ENCODE results near the gene TFPI.

TFPI gene

DNA sequence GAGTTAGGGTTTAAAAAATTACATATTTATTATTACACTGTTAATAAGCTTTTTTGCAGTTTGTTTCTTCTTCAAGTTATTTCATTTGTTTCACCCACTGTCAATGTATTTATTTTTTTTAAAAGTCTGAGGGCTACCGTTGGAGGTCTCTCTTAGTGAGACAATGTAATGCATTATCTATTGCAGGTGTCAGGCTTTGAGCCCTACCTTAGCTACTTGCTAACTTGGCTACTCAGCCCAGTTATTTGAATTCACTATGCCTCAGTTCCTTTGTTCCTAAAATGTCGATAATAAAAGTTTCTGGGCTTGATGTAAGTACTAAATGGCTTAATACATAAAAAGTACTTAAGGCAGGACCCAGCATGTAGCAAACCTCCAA lies 458 bp upstream of the TFPI start:
- Histone ChIP-seq H3K4me3 (ENCODE audit: low read depth, low read length) (no peak overlapping the region), H3K27ac (ENCODE audit: low read depth, low read length) (no peak overlapping the region)

DNA sequence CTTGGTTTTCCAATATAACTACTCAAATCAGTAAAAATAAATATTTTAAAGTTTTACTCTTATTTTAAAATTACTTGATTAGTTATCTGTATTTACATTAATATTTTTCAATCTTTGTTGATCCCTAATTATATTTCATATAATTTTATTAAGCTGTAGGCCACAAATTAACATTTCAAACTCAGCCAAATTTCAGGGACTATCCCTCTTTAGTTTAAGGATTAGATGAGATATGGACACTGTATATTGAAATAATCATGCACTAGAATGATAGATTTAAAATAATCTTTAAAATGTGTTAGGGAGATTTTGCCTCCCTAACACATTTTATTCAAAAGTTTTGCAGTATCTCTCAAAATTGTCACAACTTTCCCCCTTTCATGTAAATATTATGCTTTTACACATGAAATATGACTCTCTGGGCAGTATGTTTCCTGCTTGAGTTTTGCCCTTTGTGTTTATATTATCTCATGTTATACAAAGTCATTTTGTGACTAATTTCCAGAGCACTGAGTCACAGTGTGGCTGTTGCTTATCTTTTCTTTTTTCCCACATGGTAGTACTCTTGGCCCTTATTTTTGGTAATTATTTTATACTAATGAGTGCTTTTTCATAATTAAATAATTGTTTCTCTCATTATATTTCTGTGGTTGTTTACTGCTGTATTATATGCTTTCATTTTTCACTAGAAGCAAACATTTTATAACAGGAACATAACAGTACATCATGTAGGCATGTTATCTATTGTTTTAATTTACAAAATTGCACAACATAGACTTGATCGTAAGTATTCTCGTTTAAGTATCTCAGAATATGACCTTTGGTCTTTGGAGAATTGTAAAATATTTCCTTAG lies 1.2 kb downstream of the TFPI start:
- no peak overlapping the region for H3K9ac ChIP-seq (ENCODE audit: low read length)
- H3K9me3 ChIP-seq (ENCODE audit: control insufficient read depth, insufficient read depth, low read depth, low read length): peaks cover 6% of the 10 kb centered on the region; the same call in 1 of the 2 replicates
- no peak overlapping the region for H3K27ac ChIP-seq (ENCODE audit: low read depth, low read length)
- no peak overlapping the region for H3K4me3 ChIP-seq (ENCODE audit: low read depth, low read length)
- H3K36me3 ChIP-seq (ENCODE audit: control insufficient read depth, insufficient read depth, low read length): peaks cover 25% of the 10 kb centered on the region
- no peaks in the 10 kb centered on the region; the same call in 1 of the 2 replicates for H3K4me1 ChIP-seq (ENCODE audit: control insufficient read depth, insufficient read depth, low read length)
- no peaks in the 10 kb centered on the region for H3K27me3 ChIP-seq (ENCODE audit: control insufficient read depth, insufficient read depth, low read length)

More for the DNA sequence above, 458 bp upstream of the TFPI start:
- peaks cover 6% of the 10 kb centered on the region; the same call in 1 of the 2 replicates for H3K9me3 ChIP-seq (ENCODE audit: control insufficient read depth, insufficient read depth, low read depth, low read length)
- H3K9ac ChIP-seq (ENCODE audit: low read length): no peak overlapping the region
- no peaks in the 10 kb centered on the region; the same call in 1 of the 2 replicates for H3K4me1 ChIP-seq (ENCODE audit: control insufficient read depth, insufficient read depth, low read length)
- no peaks in the 10 kb centered on the region for H3K27me3 ChIP-seq (ENCODE audit: control insufficient read depth, insufficient read depth, low read length)
- H3K36me3 ChIP-seq (ENCODE audit: control insufficient read depth, insufficient read depth, low read length): peaks cover 28% of the 10 kb centered on the region

DNA sequence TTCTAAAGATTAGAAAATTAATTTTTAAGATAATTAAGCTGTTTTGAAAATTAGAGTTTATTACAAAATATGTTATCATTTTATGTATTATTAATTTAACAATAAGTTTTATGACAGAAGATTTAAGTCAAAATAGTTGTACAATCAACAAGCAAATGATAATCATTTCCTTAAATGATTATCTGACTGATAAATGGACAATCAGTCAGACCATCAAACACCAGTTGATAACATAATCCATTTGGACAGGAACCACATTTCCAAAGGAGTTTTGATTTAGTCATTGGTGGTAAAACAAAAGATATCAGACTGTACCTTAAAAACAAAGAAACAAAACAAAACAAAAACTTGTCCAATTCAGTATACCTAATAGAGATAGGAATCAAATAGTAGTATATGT lies 1.9 kb downstream of the TFPI start:
- H3K9ac ChIP-seq (ENCODE audit: low read length): no peak overlapping the region
- H3K9me3 ChIP-seq (ENCODE audit: control insufficient read depth, insufficient read depth, low read depth, low read length): peaks cover 6% of the 10 kb centered on the region; the same call in 1 of the 2 replicates
- no peaks in the 10 kb centered on the region for H3K27me3 ChIP-seq (ENCODE audit: control insufficient read depth, insufficient read depth, low read length)
- H3K27ac ChIP-seq (ENCODE audit: low read depth, low read length): no peak overlapping the region
- H3K4me3 ChIP-seq (ENCODE audit: low read depth, low read length): no peak overlapping the region
- H3K36me3 ChIP-seq (ENCODE audit: control insufficient read depth, insufficient read depth, low read length): peaks cover 23% of the 10 kb centered on the region
- H3K4me1 ChIP-seq (ENCODE audit: control insufficient read depth, insufficient read depth, low read length): peaks cover 4% of the 10 kb centered on the region

DNA sequence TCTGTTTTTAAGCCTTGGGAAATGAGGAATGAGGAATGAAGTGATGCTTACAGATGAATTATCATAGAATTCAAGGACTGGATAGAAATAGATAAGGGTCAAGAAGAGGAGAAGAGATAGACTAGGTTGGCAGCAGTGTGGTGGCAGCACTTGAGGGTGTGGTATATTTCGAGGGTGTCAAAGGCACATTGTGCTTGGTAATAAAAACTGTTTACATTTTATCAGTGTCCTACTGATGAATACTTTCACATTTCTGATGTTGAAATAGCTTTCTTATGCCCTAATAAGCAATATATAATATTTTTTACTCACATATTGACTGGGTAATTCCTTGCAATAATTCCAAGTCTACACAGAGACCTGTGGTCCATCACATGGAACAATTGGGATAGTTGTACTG lies 3.4 kb downstream of the TFPI start:
- Histone ChIP-seq H3K4me1 (ENCODE audit: control insufficient read depth, insufficient read depth, low read length) (peaks cover 17% of the 10 kb centered on the region), H3K27ac (ENCODE audit: low read depth, low read length) (no peak overlapping the region), H3K4me3 (ENCODE audit: low read depth, low read length) (no peak overlapping the region), H3K9me3 (ENCODE audit: control insufficient read depth, insufficient read depth, low read depth, low read length) (peaks cover 6% of the 10 kb centered on the region; the same call in 1 of the 2 replicates), H3K27me3 (ENCODE audit: control insufficient read depth, insufficient read depth, low read length) (no peaks in the 10 kb centered on the region), H3K9ac (ENCODE audit: low read length) (no peak overlapping the region), H3K36me3 (ENCODE audit: control insufficient read depth, insufficient read depth, low read length) (peaks cover 23% of the 10 kb centered on the region)

DNA sequence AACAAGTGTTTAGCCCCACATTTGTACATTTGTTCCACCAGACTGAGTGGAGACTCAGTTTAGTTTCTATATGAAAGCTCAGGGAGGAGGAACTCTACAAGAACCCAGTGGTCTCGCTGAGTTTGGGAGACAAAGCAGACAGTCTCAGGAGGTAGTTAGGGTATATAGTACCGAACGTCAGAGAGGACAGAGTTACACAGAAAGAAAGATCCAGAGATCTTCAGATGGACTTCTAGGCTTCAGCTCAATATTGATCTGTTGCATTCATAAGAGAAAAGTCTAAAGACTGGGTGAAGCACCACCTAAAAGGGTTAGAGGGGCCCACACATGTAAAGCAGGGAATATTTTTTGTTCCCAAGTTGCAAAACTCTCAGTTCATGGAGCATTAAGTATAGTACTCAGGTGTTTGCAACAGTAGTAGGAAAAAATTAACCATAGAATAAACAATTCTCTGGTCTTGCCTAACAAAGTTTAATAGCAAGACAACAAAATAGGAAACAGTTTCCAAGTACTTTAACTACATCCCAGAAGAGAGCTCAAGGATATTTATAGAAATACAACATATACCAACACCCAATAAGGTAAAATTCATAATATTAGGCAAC lies 4.2 kb downstream of the TFPI start:
- H3K4me3 ChIP-seq (ENCODE audit: low read depth, low read length): no peak overlapping the region
- H3K36me3 ChIP-seq (ENCODE audit: control insufficient read depth, insufficient read depth, low read length): peaks cover 18% of the 10 kb centered on the region
- no peaks in the 10 kb centered on the region for H3K27me3 ChIP-seq (ENCODE audit: control insufficient read depth, insufficient read depth, low read length)
- no peaks in the 10 kb centered on the region for H3K9me3 ChIP-seq (ENCODE audit: control insufficient read depth, insufficient read depth, low read depth, low read length)
- H3K27ac ChIP-seq (ENCODE audit: low read depth, low read length): no peak overlapping the region
- H3K9ac ChIP-seq (ENCODE audit: low read length): no peak overlapping the region
- H3K4me1 ChIP-seq (ENCODE audit: control insufficient read depth, insufficient read depth, low read length): peaks cover 24% of the 10 kb centered on the region

DNA sequence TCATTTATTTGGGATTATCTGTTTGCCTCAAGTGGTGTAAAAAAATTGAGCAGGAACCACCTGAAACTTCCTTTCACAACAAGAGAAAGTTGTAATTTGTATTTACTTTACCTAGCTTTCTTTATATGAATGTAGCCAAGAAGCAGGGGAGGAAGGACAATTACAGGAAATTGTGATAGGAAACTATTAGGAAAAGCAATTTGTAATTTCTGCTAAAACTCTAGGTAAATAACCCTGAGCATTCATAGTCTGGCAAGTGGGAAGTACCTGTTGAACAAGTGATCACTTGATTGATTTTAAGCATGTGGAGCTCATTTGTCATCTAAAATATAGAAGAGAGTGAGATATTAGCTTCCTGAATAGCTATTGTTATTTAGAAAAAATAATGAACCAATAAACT lies 5.0 kb downstream of the TFPI start:
- Histone ChIP-seq H3K27ac (ENCODE audit: low read depth, low read length) (no peak overlapping the region), H3K36me3 (ENCODE audit: control insufficient read depth, insufficient read depth, low read length) (peaks cover 18% of the 10 kb centered on the region)

DNA sequence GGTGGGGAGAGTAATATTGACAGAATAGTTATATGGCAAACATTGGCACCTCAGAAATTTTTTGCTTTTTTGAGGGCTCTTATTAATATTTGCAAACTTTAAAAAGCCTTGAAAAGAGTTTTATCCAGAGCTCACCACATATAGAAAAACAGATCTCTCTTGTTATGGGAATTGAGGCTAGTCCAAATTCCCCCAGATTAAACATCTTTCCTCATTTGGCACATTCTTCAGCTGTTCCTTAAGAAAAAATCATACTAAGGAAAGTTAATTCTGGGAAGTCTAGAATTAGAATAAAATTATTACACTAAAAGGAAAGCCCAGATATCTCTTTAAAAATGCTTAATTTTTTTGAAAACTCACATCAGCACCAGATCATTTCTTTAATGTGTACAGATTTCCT lies 5.6 kb downstream of the TFPI start:
- H3K4me1 ChIP-seq (ENCODE audit: control insufficient read depth, insufficient read depth, low read length): peaks cover 31% of the 10 kb centered on the region
- no peaks in the 10 kb centered on the region for H3K9me3 ChIP-seq (ENCODE audit: control insufficient read depth, insufficient read depth, low read depth, low read length)
- H3K27ac ChIP-seq (ENCODE audit: low read depth, low read length): no peak overlapping the region
- H3K9ac ChIP-seq (ENCODE audit: low read length): no peak overlapping the region
- H3K36me3 ChIP-seq (ENCODE audit: control insufficient read depth, insufficient read depth, low read length): peaks cover 16% of the 10 kb centered on the region
- H3K27me3 ChIP-seq (ENCODE audit: control insufficient read depth, insufficient read depth, low read length): no peaks in the 10 kb centered on the region
- no peak overlapping the region for H3K4me3 ChIP-seq (ENCODE audit: low read depth, low read length)

More for the DNA sequence above, 5.0 kb downstream of the TFPI start:
- Histone ChIP-seq H3K9me3 (ENCODE audit: control insufficient read depth, insufficient read depth, low read depth, low read length) (no peaks in the 10 kb centered on the region), H3K4me3 (ENCODE audit: low read depth, low read length) (no peak overlapping the region), H3K9ac (ENCODE audit: low read length) (no peak overlapping the region), H3K4me1 (ENCODE audit: control insufficient read depth, insufficient read depth, low read length) (peaks cover 31% of the 10 kb centered on the region), H3K27me3 (ENCODE audit: control insufficient read depth, insufficient read depth, low read length) (no peaks in the 10 kb centered on the region)

DNA sequence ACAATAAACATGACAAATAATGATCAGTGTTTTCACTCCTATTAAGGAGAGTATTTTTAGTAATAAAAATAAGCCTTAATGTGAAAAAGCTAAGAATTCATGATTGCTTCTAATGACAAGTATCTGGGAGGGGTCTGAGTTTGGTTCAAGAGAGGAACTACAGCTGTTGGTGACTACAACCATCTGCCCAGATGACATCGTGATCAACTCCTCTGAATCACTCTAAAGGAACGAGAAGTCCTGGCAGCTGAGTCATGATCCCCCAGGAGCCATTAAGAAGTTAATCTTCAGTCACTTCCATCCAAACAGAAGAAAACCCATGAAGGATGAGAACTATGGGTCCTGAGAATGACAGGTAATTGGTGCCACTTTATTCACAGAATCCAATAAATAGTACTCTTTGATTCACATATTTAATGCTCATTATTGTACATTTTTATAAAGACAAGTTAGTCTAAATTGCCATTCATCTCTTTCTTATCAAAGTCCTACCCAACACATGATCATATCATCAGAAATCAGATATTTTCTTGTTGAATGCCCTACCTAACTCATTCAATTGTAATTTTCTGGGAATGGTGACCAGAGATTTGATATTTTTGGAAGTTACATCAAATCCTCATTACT lies 6.8 kb downstream of the TFPI start:
- peaks cover 16% of the 10 kb centered on the region for H3K36me3 ChIP-seq (ENCODE audit: control insufficient read depth, insufficient read depth, low read length)
- H3K4me1 ChIP-seq (ENCODE audit: control insufficient read depth, insufficient read depth, low read length): peaks cover 31% of the 10 kb centered on the region
- no peaks in the 10 kb centered on the region for H3K27me3 ChIP-seq (ENCODE audit: control insufficient read depth, insufficient read depth, low read length)
- H3K9ac ChIP-seq (ENCODE audit: low read length): no peak overlapping the region
- H3K4me3 ChIP-seq (ENCODE audit: low read depth, low read length): no peak overlapping the region
- H3K9me3 ChIP-seq (ENCODE audit: control insufficient read depth, insufficient read depth, low read depth, low read length): no peaks in the 10 kb centered on the region
- peak overlapping the region; percentile 52; the same call in 1 of the 2 replicates for H3K27ac ChIP-seq (ENCODE audit: low read depth, low read length)

DNA sequence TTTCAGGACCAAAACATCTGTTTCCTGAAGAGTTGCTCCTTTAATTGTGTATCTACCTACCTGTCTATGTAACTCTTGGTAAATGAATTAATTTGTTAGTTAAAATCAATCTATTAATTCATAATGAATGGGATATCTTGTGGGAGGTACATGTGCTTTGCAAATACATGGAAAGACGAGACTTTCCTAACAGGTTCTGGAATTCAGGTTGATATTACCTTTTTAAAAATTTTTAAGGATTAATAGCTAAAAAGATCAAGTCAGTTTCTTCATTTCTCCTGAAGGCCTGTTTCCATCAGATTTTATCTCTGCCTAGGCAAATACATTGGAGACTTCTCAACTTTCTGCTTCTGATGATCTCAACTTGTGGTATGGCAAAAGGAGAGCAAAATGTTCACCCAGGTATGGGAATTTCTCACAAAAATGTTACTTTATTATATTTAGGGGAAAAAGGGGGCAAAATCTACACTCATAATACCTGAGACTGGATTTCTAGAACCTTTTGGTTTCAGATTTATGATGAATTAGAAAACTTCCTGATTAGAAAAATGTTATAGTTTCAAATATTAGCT lies 7.4 kb downstream of the TFPI start:
- Histone ChIP-seq H3K9me3 (ENCODE audit: control insufficient read depth, insufficient read depth, low read depth, low read length) (no peaks in the 10 kb centered on the region), H3K27me3 (ENCODE audit: control insufficient read depth, insufficient read depth, low read length) (no peaks in the 10 kb centered on the region), H3K36me3 (ENCODE audit: control insufficient read depth, insufficient read depth, low read length) (peaks cover 16% of the 10 kb centered on the region), H3K4me3 (ENCODE audit: low read depth, low read length) (no peak overlapping the region), H3K4me1 (ENCODE audit: control insufficient read depth, insufficient read depth, low read length) (peaks cover 32% of the 10 kb centered on the region), H3K9ac (ENCODE audit: low read length) (no peak overlapping the region), H3K27ac (ENCODE audit: low read depth, low read length) (peak overlapping the region; percentile 52; the same call in 1 of the 2 replicates)

DNA sequence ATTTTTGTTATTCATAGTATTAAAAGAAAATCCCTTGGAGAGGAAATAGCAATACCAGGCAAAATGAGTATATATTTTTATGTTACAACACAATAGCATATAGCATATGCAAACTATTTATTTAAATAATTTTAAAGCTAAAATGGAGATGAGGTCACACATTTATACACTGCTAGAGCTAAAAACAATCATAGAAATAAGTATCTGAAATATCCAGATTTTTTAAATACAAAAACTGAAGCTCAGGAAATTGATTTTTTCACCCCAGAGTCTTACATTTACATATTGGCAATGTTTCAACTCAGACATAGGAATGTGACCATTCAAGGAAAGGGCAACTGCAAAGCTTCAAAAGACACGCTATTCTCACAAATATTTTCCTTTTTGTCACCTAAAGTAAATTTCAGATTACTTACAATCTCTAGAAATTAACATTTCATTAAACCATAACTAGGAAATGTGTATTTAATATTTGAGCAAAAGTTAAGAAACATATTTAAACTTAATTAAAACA lies 8.9 kb downstream of the TFPI start:
- no peak overlapping the region for H3K4me3 ChIP-seq (ENCODE audit: low read depth, low read length)
- H3K4me1 ChIP-seq (ENCODE audit: control insufficient read depth, insufficient read depth, low read length): peaks cover 41% of the 10 kb centered on the region
- no peaks in the 10 kb centered on the region for H3K9me3 ChIP-seq (ENCODE audit: control insufficient read depth, insufficient read depth, low read depth, low read length)
- H3K27ac ChIP-seq (ENCODE audit: low read depth, low read length): no peak overlapping the region
- peaks cover 4% of the 10 kb centered on the region; the same call in 1 of the 2 replicates for H3K36me3 ChIP-seq (ENCODE audit: control insufficient read depth, insufficient read depth, low read length)
- no peaks in the 10 kb centered on the region for H3K27me3 ChIP-seq (ENCODE audit: control insufficient read depth, insufficient read depth, low read length)
- no peak overlapping the region for H3K9ac ChIP-seq (ENCODE audit: low read length)
